HG03280 (cell line): ENCODE results near the gene MCM7.

Source experiments
- ATAC-seq: cut with Tn5 transposase; IDR thresholded peaks from one replicate; pipeline ENCODE4 v1.9.1; 2021; ENCODE audit warnings: mild to moderate bottlenecking, moderate library complexity; ENCODE audit not compliant: unreplicated experiment

Gene MCM7

DNA sequence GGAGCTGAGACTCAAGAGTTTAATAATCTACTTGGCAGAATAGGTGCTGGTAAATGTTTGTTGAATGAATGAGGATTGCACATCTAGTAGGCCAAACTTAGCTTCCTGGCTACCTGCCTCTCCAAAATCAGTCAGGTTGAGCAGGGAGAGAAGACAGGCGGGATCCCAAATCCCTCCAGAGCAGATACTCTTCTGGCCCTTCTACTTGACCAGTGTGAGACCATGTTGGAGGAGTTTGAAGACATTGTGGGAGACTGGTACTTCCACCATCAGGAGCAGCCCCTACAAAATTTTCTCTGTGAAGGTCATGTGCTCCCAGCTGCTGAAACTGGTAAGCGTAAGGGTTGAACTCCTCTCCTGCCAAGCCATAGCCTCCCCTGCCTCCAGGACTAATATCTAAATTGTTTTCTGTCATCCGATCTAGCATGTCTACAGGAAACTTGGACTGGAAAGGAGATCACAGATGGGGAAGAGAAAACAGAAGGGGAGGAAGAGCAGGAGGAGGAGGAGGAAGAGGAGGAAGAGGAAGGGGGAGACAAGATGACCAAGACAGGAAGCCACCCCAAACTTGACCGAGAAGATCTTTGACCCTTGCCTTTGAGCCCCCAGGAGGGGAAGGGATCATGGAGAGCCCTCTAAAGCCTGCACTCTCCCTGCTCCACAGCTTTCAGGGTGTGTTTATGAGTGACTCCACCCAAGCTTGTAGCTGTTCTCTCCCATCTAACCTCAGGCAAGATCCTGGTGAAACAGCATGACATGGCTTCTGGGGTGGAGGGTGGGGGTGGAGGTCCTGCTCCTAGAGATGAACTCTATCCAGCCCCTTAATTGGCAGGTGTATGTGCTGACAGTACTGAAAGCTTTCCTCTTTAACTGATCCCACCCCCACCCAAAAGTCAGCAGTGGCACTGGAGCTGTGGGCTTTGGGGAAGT is 23.4 kb upstream of the MCM7 start:
- no peak for ATAC-seq

GRCh38 chr7:100122568-100122967 is 21.4 kb upstream of the MCM7 start:
- no peak for ATAC-seq

DNA sequence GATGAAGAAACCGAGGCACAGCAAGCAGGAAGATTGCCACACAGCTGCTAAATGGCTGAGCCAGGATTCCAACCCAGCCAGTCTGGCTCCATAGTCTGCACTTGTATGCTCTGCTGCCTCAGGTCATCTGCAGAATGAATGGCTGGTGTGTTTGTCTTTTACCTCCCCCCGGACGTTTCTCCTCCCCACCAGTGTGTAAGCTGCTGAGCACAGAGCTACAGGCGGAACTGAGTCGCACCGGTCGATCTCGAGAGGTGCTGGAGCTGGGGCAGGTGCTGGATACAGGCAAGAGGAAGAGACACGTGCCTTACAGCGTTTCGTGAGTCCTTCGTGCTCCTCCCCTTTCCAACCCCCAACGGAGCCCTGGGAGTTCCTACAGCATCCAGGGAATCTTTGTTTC is 20.9 kb upstream of the MCM7 start:
- ATAC-seq, result no peak

DNA sequence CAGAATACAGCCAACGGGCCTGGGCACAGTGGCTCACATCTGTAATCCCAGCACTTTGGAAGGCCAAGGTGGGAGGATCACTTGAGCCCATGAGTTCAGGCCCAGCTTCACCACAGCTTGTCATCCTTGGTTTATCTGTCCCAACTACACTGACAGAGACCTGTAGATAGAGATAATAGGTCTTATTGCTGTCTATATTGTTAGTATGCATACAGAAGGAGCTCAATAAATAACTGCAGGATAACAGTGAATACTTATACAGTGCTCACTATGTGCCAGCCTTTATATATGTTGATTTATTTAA is 19.5 kb upstream of the MCM7 start:
- ATAC-seq, result no peak

GRCh38 chr7:100119970-100120732 is 19.0 kb upstream of the MCM7 start:
- ATAC-seq, result peak; percentile 33

DNA sequence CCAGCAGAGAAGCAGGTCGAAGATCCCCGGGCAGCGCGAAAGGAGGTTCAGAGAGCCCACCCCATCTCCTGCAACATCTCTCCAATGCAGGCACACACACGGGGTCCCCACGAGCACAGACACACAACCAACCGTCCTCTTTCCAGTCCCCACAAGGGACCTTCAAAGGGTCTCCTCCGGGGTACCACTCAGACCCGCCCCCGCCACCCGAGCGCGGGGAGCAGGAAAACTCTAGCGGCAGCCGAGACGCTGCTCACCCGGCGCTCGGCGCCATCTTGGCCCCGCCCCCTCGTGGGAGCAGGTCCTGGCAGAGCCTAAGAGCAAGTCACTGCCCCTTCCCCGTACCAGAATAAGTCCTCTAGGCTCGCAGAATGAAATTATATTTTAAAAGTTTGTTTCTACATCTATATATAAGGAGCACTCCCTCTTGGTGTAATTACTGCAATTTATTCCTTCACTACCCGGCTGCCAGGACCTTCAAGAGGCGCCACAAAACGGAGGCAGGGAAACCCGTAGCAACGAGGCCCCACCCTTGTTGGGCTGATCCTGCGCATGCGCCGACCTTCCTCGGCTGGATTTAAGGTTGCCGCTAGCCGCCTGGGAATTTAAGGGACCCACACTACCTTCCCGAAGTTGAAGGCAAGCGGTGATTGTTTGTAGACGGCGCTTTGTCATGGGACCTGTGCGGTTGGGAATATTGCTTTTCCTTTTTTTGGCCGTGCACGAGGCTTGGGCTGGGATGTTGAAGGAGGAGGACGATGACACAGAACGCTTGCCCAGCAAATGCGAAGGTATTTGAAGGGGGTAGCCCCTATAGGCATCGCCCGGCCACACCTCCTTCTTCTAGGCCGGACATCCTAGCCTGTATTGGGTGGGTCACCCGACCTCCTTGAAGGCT is 18.1 kb upstream of the MCM7 start, which contains the start of the genes CNPY4 and TAF6:
Gene CNPY4 (plus strand): TSS at position 563 of the 898 bp plus-strand sequence. CDS start 111 bp downstream, at position 674.
Gene TAF6 (minus strand): TSS at position 287 of the 898 bp plus-strand sequence. CDS start 5,149 bp downstream, outside the sequence.
- peak; percentile 78 for ATAC-seq

DNA sequence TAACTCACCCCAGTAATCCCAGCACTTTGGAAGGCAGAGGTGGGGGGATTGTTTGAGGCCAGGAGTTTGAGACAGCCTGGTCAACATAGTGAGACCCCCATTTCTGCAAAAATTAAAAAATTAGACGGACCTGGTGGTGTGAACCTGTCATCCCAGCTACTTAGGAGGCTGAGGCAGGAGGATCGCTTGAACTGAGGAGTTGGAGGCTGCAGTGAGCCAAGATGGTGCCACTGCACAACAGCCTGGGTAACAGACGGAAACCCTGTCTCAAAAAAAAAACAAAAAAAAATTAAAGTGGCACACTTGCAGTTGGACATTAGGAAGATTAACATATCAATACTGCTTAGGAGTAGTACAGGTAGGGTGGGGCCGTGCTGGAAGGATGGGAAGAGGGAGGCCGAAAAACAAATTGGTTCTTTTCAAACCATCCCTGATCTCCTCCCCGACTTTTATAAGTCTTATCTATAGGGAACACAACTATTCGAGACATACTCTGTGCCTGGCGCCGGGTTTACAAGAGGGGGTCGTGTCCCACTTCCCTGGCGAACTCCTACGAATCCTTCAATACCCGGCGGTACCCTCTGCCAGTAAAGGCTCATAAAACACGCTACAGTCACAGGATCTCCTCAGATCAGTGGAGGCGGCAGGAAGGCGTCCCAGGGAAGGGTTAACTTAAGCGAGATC is 17.3 kb upstream of the MCM7 start:
- no peak for ATAC-seq

GRCh38 chr7:100115026-100115425 is 13.8 kb upstream of the MCM7 start:
- ATAC-seq, result no peak

GRCh38 chr7:100111914-100112313 is 10.7 kb upstream of the MCM7 start:
- no peak for ATAC-seq

GRCh38 chr7:100111156-100111555 is 10.0 kb upstream of the MCM7 start:
- no peak for ATAC-seq

DNA sequence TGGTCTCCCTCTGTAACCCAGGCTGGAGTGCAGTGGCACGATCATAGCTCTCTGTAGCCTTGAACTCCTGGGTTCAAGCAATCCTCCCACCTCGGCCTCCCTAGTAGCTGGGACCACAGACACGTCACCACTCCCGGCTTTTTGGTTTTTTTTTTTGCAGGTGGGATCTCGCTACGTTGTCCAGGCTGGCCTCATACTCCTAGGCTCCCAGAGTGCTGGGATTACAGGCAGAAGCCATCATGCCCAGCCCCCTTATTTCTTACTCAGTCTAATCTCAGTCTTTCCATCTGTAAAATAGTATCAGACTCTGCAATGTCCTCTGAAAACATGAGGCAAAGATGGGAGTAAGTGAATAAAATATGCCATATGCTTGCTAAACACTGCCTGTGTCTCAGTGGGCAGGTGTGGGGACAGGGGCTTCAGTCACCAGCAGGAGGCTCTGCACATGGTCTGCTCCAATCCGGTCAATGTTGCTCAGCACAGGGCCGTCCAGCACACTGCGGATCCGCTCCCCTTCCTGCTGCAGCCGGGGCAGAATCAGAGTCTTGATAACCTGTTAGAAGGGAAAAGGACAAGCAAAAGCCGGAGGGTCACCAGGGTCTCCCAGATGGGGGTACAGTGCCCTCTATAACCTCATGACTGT is 8.4 kb upstream of the MCM7 start:
- no peak for ATAC-seq

DNA sequence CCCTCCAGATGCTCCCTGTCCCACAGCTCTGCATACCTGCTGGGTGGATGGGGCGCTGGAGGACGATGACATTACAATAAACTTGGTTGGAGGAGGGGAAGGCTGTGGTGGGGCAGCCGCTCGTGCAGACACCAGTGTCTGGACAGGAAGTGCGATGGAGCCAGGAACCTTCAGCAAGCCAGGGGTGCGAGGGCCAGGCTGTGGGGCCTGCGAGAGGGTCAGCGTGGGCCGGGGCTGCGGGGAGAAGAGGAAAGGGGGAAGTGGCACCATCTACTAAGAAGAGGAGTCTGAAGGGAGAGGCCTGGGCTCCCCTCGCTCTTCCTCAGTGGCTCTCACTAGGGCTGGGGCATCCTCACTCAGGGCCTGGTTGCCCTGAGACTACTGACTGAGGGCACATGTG is 6.7 kb upstream of the MCM7 start:
- ATAC-seq, result no peak

DNA sequence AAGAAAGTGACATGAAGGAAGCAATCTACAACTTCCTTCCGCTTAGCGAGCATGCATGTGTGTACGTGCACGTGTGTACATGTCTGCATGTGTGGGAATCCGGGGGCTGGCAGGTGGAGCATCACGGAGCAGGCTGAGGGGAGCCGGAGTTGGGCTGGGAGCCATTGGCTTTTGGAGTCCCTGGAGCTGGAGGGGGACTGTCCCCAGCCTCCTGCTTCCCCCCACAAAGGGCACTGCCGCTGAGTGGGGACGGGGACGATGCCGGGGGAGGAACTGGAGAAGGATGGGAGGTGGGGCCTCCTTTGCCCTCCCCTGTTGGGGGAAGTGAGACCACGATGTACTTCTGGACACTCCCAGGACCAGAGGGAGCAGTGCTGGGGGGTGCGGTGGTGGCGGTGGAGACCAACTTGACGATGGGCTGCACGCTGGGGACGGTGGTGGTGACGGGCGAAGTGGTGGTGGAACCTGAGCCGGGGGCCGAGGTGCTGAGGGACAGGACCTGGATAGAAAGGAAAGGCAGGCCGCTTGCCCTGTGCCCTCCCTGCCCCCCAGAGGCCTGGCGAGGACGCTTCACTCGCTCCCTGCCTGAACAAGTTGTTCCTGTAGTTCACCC is 6.0 kb upstream of the MCM7 start:
- ATAC-seq, result no peak

DNA sequence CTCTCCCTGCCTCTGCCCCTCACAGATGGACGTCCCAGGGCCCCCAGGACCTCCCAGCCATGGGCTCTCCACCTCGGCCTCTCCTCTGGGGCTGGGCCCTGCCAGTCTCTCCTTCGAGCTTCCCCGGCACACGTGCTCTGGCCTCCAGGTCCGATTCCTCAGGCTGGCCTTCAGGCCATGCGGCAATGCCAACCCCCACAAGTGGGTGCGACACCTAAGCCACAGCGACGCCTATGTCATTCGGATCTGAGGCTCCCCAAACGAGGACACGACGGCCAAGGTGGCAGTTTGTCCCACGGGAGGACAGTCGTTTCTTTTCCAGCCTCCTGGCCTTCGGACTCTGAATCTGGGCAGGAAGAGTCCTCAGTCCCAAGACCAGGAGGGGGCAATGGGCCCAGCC is 5.4 kb upstream of the MCM7 start:
- no peak for ATAC-seq

- ATAC-seq, result no peak
Measured at GRCh38 chr7:100105534-100105933, 4.3 kb upstream of the MCM7 start.

DNA sequence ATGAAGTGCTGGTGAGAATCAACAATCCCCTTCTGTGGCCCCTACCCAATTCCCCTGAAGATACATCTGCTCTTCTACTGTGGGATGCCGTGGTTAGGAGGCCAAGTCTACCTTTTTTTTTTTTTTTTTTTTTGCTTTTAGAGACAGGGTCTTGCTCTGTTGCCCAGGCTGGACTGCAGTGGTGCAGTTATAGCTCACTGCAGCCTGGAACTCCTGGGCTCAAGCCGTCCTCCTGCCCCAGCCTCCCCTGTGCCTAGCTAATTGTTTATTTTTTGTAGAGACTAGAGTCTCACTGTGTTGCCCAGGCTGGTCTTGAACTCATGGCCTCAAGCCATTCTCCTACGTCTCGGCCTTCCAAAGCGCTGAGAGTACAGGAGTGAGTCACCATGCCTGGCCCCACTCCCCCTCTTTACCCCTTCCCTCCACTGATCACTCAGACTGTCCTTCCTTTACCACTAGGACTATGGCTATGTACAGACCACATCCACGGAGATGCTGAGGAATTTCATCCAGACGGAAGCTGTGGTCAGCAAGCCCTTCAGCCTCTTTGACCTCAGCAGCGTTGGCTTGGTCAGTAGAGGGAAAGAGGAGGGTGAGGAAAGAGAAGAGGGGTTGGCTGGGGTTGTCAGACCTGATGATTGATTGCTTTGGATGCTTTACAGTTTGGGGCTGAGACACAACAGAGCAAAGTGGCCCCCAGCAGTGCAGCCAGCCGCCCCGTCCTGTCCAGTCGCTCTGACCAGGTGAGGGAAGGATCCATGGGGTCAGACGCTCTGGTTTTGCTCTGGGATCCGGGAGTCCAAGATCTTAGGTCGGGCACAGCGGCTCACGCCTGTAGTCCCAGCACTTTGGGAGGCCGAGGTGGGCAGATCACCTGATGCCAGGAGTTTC is 2.0 kb upstream of the MCM7 start:
- ATAC-seq, result no peak

- peak; percentile 73 for ATAC-seq
Measured at GRCh38 chr7:100100420-100101015, 679 bp downstream of the MCM7 start.

GRCh38 chr7:100099452-100099851 is 1.7 kb downstream of the MCM7 start:
- ATAC-seq, result no peak
